Testis (tissue), 3 donors: ENCODE results near the gene TERT. TPM values are rescaled to one million over a fixed set of nuclear protein-coding genes. Genes with fewer than 3 reads are reported as not detected.

Experiments used
- DNase-seq: peaks from one replicate; pipeline ENCODE4 v3.0.0-alpha.2; 2019
- H3K27ac ChIP-seq, 2 donors: fragments of 200-600 bp; sonication (generic); one replicate each; pipeline ENCODE4 v1.5.1; 2019
- H3K27me3 ChIP-seq: fragments of 200-600 bp; sonication (generic); one replicate; pipeline ENCODE4 v1.5.1; 2019
- H3K36me3 ChIP-seq: fragments of 200-600 bp; sonication (generic); one replicate; pipeline ENCODE4 v1.5.1; 2017; ENCODE audit warnings: low read depth; ENCODE audit errors: missing control alignments
- H3K4me1 ChIP-seq: fragments of 200-600 bp; sonication (generic); one replicate; pipeline ENCODE4 v1.5.1; 2019
- H3K4me3 ChIP-seq, 2 donors: fragments of 200-600 bp; sonication (generic); one replicate each; pipeline ENCODE4 v1.5.1; 2017 to 2019
- H3K9me3 ChIP-seq: fragments of 200-600 bp; sonication (generic); one replicate; pipeline ENCODE4 v1.5.1; 2017
- POLR2A ChIP-seq: fragments of 450-650 bp; IDR thresholded peaks from one replicate; pipeline ENCODE4 v1.6.1; 2017; ENCODE audit warnings: antibody characterized with exemption, mild to moderate bottlenecking, moderate library complexity
- WGBS, 2 donors: methylation state at CpG; one replicate each; pipeline ENCODE4 v1.1.5; 2018; 5-methylcytosine and 5-hydroxymethylcytosine counted together
- intact Hi-C: fragments of 100-400 bp; cut with DNase I; formaldehyde crosslinking; loops from one replicate; pipeline ENCODE4 v1.15.1; 2023; ENCODE audit warnings: low total_unique reads
- polyA plus RNA-seq: library from polyadenylated mRNA; stranded (reverse); fragments of 350-450 nt; fragmentation: Illumina TruSeq; extraction: RNeasy Lipid Tissue Mini Kit (QIAGEN cat#74804); gene quantifications from one replicate; pipeline ENCODE4 v1.2.3, GENCODE V29; 2014; ENCODE audit warnings: low read depth, low replicate concordance; ENCODE audit not compliant: insufficient read depth
- total RNA-seq, 2 donors: library from RNA; depleted of rRNA; stranded (reverse); fragments of >200 nt; gene quantifications; one replicate each; pipeline ENCODE4 v1.2.3, GENCODE V29; 2016
- TF ChIP-seq, protein P1 (sequence below), 3 experiments: fragments of 450-650 bp in 2 of 3; fragments of 200-600 bp in 1 of 3; sonication (generic) in 1 of 3; IDR thresholded peaks; one replicate each; pipeline ENCODE4 v1.5.1; 2016 to 2019; ENCODE audit warnings: antibody characterized with exemption in 3 of 3, mild to moderate bottlenecking in 2 of 3, moderate library complexity in 1 of 3

Gene TERT
- total and polyA plus RNA-seq, 3 donors from 2014 or later = 2.1 to 5.5 (median 4.4) TPM

DNA sequence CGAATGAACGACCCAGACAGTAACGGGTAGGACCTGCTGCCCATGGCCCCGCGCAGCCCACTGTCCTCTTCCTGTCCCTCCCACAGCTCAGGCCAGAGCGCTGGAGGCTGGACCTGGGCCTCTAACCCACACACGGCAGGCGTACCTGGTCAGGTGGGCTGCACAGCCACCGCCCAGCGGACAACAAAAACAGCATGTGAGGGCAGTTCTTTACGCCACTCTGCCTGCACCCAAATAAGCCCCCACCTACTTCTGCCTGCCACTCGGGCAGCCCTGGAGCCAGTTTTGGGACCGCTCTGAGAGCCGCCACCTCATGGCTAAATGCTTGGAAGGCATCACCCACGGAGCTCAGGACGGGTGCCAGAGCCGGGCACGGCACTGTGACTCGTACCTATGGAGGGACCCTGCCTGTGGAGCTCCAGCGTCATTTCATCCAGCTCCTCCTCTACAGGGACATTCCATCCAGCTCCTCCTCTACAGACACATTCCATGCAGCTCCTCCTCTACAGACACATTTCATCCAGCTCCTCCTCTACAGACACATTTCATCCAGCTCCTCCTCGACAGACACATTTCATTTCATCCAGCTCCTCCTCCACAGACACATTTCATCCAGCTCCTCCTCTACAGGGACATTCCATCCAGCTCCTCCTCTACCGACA is 31.1 kb upstream of the TERT start:
- Histone ChIP-seq H3K36me3 (no peaks in the 10 kb centered on the region), H3K9me3 (no peaks in the 10 kb centered on the region), H3K4me1 (peaks cover 17% of the 10 kb centered on the region), H3K27me3 (no peaks in the 10 kb centered on the region), H3K27ac (no peak overlapping the region), H3K4me3 (no peak overlapping the region)
- peak; percentile 18 for DNase-seq
- intact Hi-C loops = no loop called here
- WGBS, 2 donors = 85 to 86% methylated on average over 16 to 22 of the region's 22 CpGs
- TF ChIP-seq, protein P1, sequence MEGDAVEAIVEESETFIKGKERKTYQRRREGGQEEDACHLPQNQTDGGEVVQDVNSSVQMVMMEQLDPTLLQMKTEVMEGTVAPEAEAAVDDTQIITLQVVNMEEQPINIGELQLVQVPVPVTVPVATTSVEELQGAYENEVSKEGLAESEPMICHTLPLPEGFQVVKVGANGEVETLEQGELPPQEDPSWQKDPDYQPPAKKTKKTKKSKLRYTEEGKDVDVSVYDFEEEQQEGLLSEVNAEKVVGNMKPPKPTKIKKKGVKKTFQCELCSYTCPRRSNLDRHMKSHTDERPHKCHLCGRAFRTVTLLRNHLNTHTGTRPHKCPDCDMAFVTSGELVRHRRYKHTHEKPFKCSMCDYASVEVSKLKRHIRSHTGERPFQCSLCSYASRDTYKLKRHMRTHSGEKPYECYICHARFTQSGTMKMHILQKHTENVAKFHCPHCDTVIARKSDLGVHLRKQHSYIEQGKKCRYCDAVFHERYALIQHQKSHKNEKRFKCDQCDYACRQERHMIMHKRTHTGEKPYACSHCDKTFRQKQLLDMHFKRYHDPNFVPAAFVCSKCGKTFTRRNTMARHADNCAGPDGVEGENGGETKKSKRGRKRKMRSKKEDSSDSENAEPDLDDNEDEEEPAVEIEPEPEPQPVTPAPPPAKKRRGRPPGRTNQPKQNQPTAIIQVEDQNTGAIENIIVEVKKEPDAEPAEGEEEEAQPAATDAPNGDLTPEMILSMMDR (IDR thresholded peaks at IDR 0.05) = no peak
- no peak for TF ChIP-seq POLR2A

DNA sequence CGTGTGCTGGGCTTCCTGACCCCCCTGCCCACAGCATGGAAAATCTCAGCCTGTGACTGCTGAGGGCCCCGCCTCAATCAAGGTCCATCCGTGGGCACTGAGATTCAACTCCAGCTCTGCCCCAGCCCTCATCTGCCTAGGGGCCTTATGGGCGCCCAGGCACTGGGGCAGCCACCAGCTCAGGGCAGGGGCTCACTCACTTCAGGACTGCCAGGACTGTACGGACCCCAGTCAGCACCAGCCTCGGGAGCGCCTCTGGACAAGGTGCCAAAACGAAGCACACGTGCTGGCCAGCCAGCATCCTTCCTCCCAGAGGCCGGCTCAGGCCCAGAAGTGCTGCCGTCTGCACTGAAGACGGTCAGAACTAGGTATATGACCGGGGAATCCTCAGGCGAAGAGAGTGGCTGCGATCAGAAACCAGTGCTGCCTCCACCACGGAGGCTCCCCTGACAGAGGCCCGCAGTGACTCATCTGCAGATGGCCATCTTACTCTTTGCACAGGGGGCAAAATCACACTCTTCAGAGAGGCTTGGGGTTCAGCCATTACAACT is 30.4 kb upstream of the TERT start:
- Histone ChIP-seq H3K4me1 (peaks cover 12% of the 10 kb centered on the region), H3K27ac (no peak overlapping the region), H3K9me3 (no peaks in the 10 kb centered on the region), H3K4me3 (no peak overlapping the region), H3K27me3 (no peaks in the 10 kb centered on the region), H3K36me3 (no peaks in the 10 kb centered on the region)
- DNase-seq = peak; percentile 12
- intact Hi-C loops = no loop called here
- WGBS, 2 donors = 92 to 100% methylated on average over 1 to 17 of the region's 17 CpGs
- TF ChIP-seq, protein P1 (IDR thresholded peaks at IDR 0.05) = no peak
- no peak for TF ChIP-seq POLR2A

DNA sequence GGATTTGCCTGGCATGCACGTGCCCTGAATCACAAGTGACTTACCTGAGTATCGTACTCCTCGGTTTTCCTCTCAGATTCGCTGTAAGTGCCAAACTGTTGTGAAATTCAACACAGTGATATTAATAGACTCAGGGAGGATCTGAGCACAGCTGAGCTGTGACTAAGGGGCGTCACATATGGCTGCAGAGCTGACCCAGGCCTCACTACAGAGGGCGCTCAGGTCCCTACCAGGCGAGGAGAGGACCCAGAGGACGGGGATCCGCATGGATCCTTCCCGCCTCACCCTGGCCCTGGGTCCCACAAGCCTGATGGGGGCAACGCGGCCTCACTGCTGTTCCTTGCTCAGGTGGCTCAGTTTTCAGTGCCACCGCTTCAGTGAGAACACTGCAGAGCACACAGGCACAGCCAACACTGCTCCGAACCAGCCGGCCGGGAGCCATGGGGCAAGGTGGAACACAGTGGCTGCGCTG is 29.9 kb upstream of the TERT start:
- H3K27me3 ChIP-seq = no peaks in the 10 kb centered on the region
- no peaks in the 10 kb centered on the region for H3K36me3 ChIP-seq
- TF ChIP-seq, protein P1 (IDR thresholded peaks at IDR 0.05) = no peak
- TF ChIP-seq POLR2A = no peak
- H3K9me3 ChIP-seq = no peaks in the 10 kb centered on the region
- H3K27ac ChIP-seq = no peak overlapping the region
- 94% methylated on average over 17 of the region's 17 CpGs for WGBS, 2 donors
- H3K4me1 ChIP-seq = peaks cover 9% of the 10 kb centered on the region
- intact Hi-C loops = no loop called here
- peak; percentile 12 for DNase-seq
- no peak overlapping the region for H3K4me3 ChIP-seq

DNA sequence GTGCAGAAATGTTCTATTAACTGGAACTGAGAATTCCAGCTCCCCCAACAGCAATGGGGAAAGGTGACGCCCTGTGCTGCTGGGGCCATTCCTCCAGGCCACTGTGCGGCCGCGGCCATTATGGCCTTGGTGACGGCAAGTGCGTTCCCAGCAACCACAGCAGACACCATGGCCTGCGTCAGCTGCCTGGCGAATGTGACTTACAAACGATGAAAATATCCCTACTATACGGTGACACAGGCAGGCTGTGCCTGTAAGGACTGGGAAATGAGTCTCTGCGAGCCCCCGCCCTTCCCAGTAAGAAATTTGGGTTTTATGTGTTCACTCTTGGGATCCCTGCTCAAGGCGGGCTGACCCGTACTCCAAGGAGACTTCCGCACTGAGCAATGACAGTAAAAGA is 29.4 kb upstream of the TERT start:
- TF ChIP-seq, protein P1 (IDR thresholded peaks at IDR 0.05) = no peak
- TF ChIP-seq POLR2A = no peak

DNA sequence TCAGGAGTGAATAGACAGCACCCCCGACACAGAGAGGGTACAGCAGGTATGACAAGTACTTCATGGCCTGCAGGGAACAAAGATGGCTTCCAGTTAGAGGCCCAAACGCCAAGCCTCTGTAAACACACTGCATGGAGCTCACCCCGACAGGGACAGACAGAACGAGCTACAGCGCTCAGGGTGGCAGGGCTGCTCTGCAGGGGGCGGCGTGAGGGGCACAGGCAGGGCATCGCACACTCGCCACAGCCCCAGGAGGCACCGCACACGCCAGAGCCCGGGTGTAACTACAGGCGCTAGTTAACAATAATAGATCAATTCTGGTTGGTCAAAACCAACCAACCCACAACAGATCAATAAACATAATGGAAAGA is 28.9 kb upstream of the TERT start:
- no peaks in the 10 kb centered on the region for H3K9me3 ChIP-seq
- H3K4me1 ChIP-seq = peaks cover 5% of the 10 kb centered on the region
- WGBS, 2 donors = 95 to 96% methylated on average over 13 of the region's 13 CpGs
- DNase-seq = no peak
- TF ChIP-seq, protein P1 (IDR thresholded peaks at IDR 0.05) = no peak
- TF ChIP-seq POLR2A = no peak
- intact Hi-C loops = no loop called here
- H3K36me3 ChIP-seq = no peaks in the 10 kb centered on the region
- no peak overlapping the region for H3K4me3 ChIP-seq
- no peaks in the 10 kb centered on the region for H3K27me3 ChIP-seq
- H3K27ac ChIP-seq = no peak overlapping the region

More for the DNA sequence above, 29.4 kb upstream of the TERT start:
- intact Hi-C loops = no loop called here
- H3K4me3 ChIP-seq = no peak overlapping the region
- H3K9me3 ChIP-seq = no peaks in the 10 kb centered on the region
- 94 to 96% methylated on average over 15 of the region's 15 CpGs for WGBS, 2 donors
- H3K27me3 ChIP-seq = no peaks in the 10 kb centered on the region
- H3K4me1 ChIP-seq = peaks cover 9% of the 10 kb centered on the region
- H3K36me3 ChIP-seq = no peaks in the 10 kb centered on the region
- no peak overlapping the region for H3K27ac ChIP-seq
- DNase-seq = peak; percentile 9
